Chondrocyte (in vitro differentiated cells): Measurements from ENCODE around the gene TLK2. TPM values are rescaled to one million over a fixed set of nuclear protein-coding genes. Genes with fewer than 3 reads are reported as not detected.

Source experiments
- DNase-seq: peaks from one replicate; pipeline ENCODE4 v3.0.0; 2021; ENCODE audit warnings: mixed read lengths, low spot score
- H3K27ac Mint-ChIP-seq: one replicate; pipeline ENCODE4 v1.8.0; 2021; ENCODE audit warnings: mild to moderate bottlenecking, moderate library complexity, mixed read lengths; ENCODE audit not compliant: unreplicated experiment
- H3K27me3 Mint-ChIP-seq: 2 replicates; pipeline ENCODE4 v1.8.0; 2021; ENCODE audit warnings: low read depth, mixed read lengths
- H3K36me3 Mint-ChIP-seq: 2 replicates; pipeline ENCODE4 v1.8.0; 2021; ENCODE audit warnings: low read depth, mixed read lengths
- H3K4me1 Mint-ChIP-seq: 2 replicates; pipeline ENCODE4 v1.8.0; 2021; ENCODE audit warnings: low read depth, mild to moderate bottlenecking, mixed read lengths
- H3K4me3 Mint-ChIP-seq: one replicate; pipeline ENCODE4 v1.8.0; 2021; ENCODE audit warnings: mild to moderate bottlenecking, moderate library complexity, mixed read lengths; ENCODE audit not compliant: unreplicated experiment
- H3K9me3 Mint-ChIP-seq: 2 replicates; pipeline ENCODE4 v1.8.0; 2021; ENCODE audit warnings: low read depth, mixed read lengths
- CTCF ChIP-seq: fragments of 200-600 bp; sonication (generic); IDR thresholded peaks from 2 replicates; pipeline ENCODE4 v1.5.0; 2021; ENCODE audit warnings: antibody characterized with exemption, mild to moderate bottlenecking, moderate library complexity
- total RNA-seq: library from RNA; stranded (reverse); gene quantifications from 3 replicates; pipeline ENCODE4 v1.2.1, GENCODE V29; 2021

Gene TLK2
- total RNA-seq, 1 donor from 2014 or later, result 35.5 TPM

- no peak for DNase-seq
- Mint-ChIP-seq H3K4me3 (no peak overlapping the region), H3K36me3 (peaks cover 5% of the 10 kb centered on the region), H3K4me1 (peaks cover 32% of the 10 kb centered on the region), H3K27ac (peak overlapping the region; percentile 11), H3K9me3 (no peaks in the 10 kb centered on the region), H3K27me3 (no peaks in the 10 kb centered on the region)
- TF ChIP-seq CTCF, result no peak
Observed at GRCh38 chr17:62616993-62617893, 138.6 kb downstream of the TLK2 start.

GRCh38 chr17:62617894-62618472, 139.4 kb downstream of the TLK2 start:
- Mint-ChIP-seq H3K4me3 (no peak overlapping the region), H3K36me3 (peaks cover 5% of the 10 kb centered on the region), H3K4me1 (peaks cover 30% of the 10 kb centered on the region), H3K27ac (no peak overlapping the region), H3K27me3 (no peaks in the 10 kb centered on the region), H3K9me3 (no peaks in the 10 kb centered on the region)
- no peak for DNase-seq
- no peak for TF ChIP-seq CTCF

- TF ChIP-seq CTCF, result no peak
- Mint-ChIP-seq H3K27ac (no peak overlapping the region), H3K36me3 (peaks cover 5% of the 10 kb centered on the region), H3K4me3 (no peak overlapping the region), H3K4me1 (peaks cover 23% of the 10 kb centered on the region), H3K9me3 (no peaks in the 10 kb centered on the region), H3K27me3 (no peaks in the 10 kb centered on the region)
- DNase-seq, result no peak
Observed at GRCh38 chr17:62618647-62619416, 140.2 kb downstream of the TLK2 start.

- Mint-ChIP-seq H3K27me3 (no peaks in the 10 kb centered on the region), H3K36me3 (peaks cover 7% of the 10 kb centered on the region), H3K4me3 (no peak overlapping the region), H3K27ac (no peak overlapping the region), H3K4me1 (peaks cover 15% of the 10 kb centered on the region), H3K9me3 (no peaks in the 10 kb centered on the region)
- TF ChIP-seq CTCF, result no peak
- no peak for DNase-seq
Observed at GRCh38 chr17:62619417-62620155, 141.0 kb downstream of the TLK2 start.
